ENCODE results near the gene NEO1.

- TF ChIP-seq MAFK (IDR thresholded peaks at IDR 0.05; ENCODE audit: partially characterized antibody): no peak
- no peak for TF ChIP-seq POLR2A (IDR thresholded peaks at IDR 0.05; ENCODE audit: low read length)
- no peak for TF ChIP-seq CTCF (IDR thresholded peaks at IDR 0.05)
- no peak for TF ChIP-seq CHD2 (IDR thresholded peaks at IDR 0.05; ENCODE audit: low read length, partially characterized antibody)
- no peak for TF ChIP-seq NR3C1 (IDR thresholded peaks at IDR 0.05)
- TF ChIP-seq USF2 (IDR thresholded peaks at IDR 0.05): no peak
- no peak for TF ChIP-seq RARB (CRISPR knock-in tag; IDR thresholded peaks at IDR 0.05)
- no peak for TF ChIP-seq HMGXB4 (CRISPR knock-in tag; IDR thresholded peaks at IDR 0.05; ENCODE audit: borderline replicate concordance)
- no peak for TF ChIP-seq REST (IDR thresholded peaks at IDR 0.05)
These were observed 16.8 kb downstream of the NEO1 start for GRCh38 chr15:73069109-73069508.
